ENCODE data around the gene FDPS.
"Not testable (repeated sequence)": the region's sequence is repeated elsewhere in the genome, so short reads cannot be mapped to it uniquely, and the experiment has no call there.

DNA sequence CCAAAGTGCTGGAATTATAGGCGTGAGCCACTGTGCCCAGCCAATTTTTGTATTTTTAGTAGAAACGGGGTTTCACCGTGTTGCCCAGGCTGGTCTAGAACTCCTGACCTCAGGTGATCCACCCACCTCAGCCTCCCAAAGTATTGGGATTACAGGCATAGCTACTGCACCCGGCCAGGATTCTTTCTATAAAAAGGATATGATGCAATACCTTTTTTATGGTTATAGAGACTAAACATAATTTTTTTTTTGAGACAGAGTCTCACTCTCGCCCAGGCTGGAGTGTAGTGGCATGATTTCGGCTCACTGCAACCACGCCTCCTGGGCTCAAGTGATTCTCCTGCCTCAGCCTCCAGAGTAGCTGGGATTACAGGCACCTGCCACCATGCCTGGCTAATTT lies 20.2 kb downstream of the FDPS start:
- TF ChIP-seq CTCF, POLR2AphosphoS5, EP300, POLR2A (IDR thresholded peaks at IDR 0.05): not testable (repeated sequence)

All from upper lobe of left lung (tissue), 4 donors.